LNCaP clone FGC (cell line): ENCODE measurements around the gene C2CD2.

Source experiments
- DNase-seq: peaks from one replicate; pipeline ENCODE4 v3.0.0-alpha.2; 2011; ENCODE audit warnings: low read depth
- H3K4me3 ChIP-seq: 2 replicates; pipeline ENCODE4 v1.5.1; 2011; ENCODE audit warnings: mild to moderate bottlenecking, low read depth, low read length, control low read depth
- CTCF ChIP-seq: IDR thresholded peaks from 2 replicates; pipeline ENCODE4 v1.5.1; 2012; ENCODE audit warnings: mild to moderate bottlenecking; ENCODE audit not compliant: control insufficient read depth, insufficient read depth; ENCODE audit errors: extremely low read depth

C2CD2 gene

DNA sequence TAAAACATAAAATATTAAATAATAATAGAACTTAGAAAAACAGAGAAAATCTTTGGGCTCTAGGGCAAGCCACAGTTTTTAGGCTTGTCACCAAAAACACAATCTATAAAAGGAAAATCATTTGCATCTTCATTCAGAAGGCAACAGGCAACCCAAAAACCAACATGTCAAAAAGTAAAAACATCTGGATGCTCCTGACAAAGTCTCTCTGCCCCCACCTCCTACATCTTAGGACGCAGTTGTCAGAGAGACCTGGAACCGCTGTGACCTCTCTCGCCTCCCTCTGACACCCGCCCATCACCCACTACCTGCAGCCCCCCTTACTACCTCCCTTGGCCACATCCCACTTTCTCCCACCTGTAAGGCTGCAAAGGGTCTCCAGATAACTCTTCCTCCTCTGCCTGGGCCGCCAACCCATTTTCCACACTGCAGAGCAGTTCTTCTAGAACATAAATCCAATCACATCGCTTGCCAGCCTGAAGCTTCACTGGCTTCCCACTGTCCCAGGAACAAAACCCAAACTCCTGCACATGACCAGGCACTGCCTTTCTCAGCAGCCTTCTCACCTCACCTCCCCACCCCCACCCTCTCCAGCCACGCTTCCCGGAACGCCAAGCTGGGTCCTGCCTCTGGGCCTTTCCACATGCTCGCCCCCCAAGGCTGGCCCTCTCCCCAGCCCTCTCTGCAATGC is 89.4 kb downstream of the C2CD2 start:
- H3K4me3 ChIP-seq = no peak overlapping the region
- DNase-seq = no peak
- TF ChIP-seq CTCF = no peak

GRCh38 chr21:41863439-41863740 is 90.4 kb downstream of the C2CD2 start:
- no peak for TF ChIP-seq CTCF
- DNase-seq = no peak
- H3K4me3 ChIP-seq = no peak overlapping the region

- DNase-seq = no peak
- no peak for TF ChIP-seq CTCF
- no peak overlapping the region for H3K4me3 ChIP-seq
Measured at GRCh38 chr21:41861987-41862386, 91.8 kb downstream of the C2CD2 start.

DNA sequence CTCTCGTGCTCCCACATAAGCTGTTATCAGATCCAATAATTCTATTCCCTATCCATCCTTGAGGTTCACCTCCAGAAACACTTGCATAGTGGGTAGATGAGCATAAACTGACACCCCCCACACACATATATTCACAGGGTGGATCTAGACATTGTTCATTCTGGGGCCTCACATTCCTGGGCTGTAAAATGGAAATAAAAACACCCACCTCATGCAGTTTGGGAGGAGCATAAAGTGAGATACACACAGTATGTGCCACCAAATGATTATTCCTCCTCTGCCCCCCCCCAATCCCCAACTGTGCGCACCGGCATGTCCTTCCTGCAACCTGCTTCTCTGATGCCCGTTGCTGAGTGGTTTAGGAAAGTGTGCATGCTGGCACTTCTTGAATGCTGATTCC is 92.6 kb downstream of the C2CD2 start:
- no peak overlapping the region for H3K4me3 ChIP-seq
- no peak for TF ChIP-seq CTCF

GRCh38 chr21:41859297-41859980 is 94.4 kb downstream of the C2CD2 start:
- no peak for DNase-seq
- H3K4me3 ChIP-seq = no peak overlapping the region
- no peak for TF ChIP-seq CTCF

More for the DNA sequence above, 92.6 kb downstream of the C2CD2 start:
- DNase-seq = no peak

DNA sequence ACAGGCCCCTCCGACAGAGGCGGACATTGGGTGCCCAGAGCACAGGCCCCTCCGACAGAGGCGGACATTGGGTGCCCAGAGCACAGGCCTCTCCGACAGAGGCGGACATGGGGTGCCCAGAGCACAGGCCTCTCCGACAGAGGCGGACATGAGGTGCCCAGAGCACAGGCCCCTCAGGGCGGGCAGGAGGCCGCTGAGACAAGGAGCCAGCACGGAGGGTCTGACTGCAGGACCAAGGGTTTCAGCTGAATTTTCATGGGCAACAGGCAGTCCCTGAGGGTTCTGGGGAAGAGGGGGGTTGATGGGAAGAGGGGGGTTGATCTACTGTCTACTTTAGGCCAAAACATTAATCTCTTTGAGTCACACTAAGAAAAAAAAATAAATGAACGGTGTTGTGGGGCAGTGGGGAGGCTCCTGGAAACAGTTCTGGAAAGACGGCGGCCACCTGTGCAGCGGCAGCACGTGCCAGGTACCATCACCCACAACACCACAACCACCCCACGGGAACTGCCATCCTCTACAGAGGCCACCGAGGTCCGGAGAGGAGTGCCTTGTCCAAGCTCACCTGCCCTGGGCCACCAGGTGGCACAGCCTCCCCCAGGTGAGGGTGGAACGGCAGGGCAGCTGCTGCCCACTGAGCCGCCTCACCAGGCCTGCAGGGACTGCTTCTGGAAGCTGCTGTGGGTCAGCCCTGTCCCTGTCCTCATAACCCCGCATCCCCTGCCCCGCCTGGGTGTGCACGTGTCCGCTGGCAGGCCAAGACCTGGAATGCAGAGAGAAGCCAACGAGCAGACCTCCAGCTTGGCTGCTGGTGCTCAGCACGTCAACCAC is 95.1 kb downstream of the C2CD2 start:
- no peak overlapping the region for H3K4me3 ChIP-seq
- DNase-seq = no peak
- TF ChIP-seq CTCF = no peak
